ENCODE data around the gene GCKR.

The GCKR gene

GRCh38 chr2:27572998-27573429 is 76.4 kb downstream of the GCKR start:
- no peak for DNase-seq (ENCODE audit: low read depth)
